Osteocyte (in vitro differentiated cells): Measurements from ENCODE around the gene AGAP2. TPM values are rescaled to one million over a fixed set of nuclear protein-coding genes. Genes with fewer than 3 reads are reported as not detected.

Experiments
- DNase-seq: peaks from one replicate; pipeline ENCODE4 v3.0.0; 2021; ENCODE audit warnings: mixed read lengths; ENCODE audit not compliant: unreplicated experiment; ENCODE audit errors: extremely low spot score
- H3K27ac Mint-ChIP-seq: one replicate; pipeline ENCODE4 v1.8.0; 2021; ENCODE audit warnings: mild to moderate bottlenecking, mixed read lengths; ENCODE audit not compliant: unreplicated experiment
- H3K27me3 Mint-ChIP-seq: one replicate; pipeline ENCODE4 v1.8.0; 2021; ENCODE audit warnings: mixed read lengths; ENCODE audit not compliant: unreplicated experiment
- H3K36me3 Mint-ChIP-seq: one replicate; pipeline ENCODE4 v1.8.0; 2021; ENCODE audit warnings: mixed read lengths; ENCODE audit not compliant: unreplicated experiment
- H3K4me1 Mint-ChIP-seq: one replicate; pipeline ENCODE4 v1.8.0; 2021; ENCODE audit warnings: mixed read lengths; ENCODE audit not compliant: unreplicated experiment
- H3K4me3 Mint-ChIP-seq: one replicate; pipeline ENCODE4 v1.8.0; 2021; ENCODE audit warnings: mild to moderate bottlenecking, moderate library complexity, mixed read lengths; ENCODE audit not compliant: unreplicated experiment
- H3K9me3 Mint-ChIP-seq: one replicate; pipeline ENCODE4 v1.8.0; 2021; ENCODE audit warnings: mixed read lengths; ENCODE audit not compliant: unreplicated experiment
- total RNA-seq: library from RNA; stranded (reverse); gene quantifications from 2 replicates; pipeline ENCODE4 v1.2.1, GENCODE V29; 2021
- TF ChIP-seq, protein P1 (sequence below): fragments of 200-600 bp; sonication (generic); IDR thresholded peaks from 2 replicates; pipeline ENCODE4 v1.5.0; 2021; ENCODE audit warnings: antibody characterized with exemption, mild to moderate bottlenecking, moderate library complexity

Gene AGAP2
- total RNA-seq, 1 donor from 2014 or later, result 2.6 TPM

DNA sequence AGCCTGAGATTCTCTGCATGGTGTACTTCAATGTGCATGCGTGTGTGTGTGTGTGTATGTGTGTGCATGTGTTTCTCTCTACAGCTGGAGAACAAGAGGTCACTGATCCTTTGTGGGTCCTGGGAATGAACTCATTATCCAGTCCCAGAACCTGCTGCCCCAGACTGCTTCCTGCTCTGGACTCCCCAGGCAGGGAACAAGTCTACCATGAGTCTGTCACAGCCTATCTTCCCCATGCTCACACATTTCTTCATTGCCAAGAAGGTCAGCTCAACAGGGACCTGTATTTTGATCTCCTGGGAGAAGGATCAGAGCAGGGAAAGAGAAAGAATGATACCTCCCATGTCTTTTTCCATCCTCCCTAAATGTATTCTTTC is 2.9 kb upstream of the AGAP2 start:
- TF ChIP-seq, protein P1, sequence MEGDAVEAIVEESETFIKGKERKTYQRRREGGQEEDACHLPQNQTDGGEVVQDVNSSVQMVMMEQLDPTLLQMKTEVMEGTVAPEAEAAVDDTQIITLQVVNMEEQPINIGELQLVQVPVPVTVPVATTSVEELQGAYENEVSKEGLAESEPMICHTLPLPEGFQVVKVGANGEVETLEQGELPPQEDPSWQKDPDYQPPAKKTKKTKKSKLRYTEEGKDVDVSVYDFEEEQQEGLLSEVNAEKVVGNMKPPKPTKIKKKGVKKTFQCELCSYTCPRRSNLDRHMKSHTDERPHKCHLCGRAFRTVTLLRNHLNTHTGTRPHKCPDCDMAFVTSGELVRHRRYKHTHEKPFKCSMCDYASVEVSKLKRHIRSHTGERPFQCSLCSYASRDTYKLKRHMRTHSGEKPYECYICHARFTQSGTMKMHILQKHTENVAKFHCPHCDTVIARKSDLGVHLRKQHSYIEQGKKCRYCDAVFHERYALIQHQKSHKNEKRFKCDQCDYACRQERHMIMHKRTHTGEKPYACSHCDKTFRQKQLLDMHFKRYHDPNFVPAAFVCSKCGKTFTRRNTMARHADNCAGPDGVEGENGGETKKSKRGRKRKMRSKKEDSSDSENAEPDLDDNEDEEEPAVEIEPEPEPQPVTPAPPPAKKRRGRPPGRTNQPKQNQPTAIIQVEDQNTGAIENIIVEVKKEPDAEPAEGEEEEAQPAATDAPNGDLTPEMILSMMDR, result no peak
- Mint-ChIP-seq H3K9me3 (no peaks in the 10 kb centered on the region), H3K27ac (no peak overlapping the region), H3K27me3 (peaks cover 42% of the 10 kb centered on the region), H3K36me3 (peaks cover 4% of the 10 kb centered on the region), H3K4me3 (no peak overlapping the region), H3K4me1 (peaks cover 30% of the 10 kb centered on the region)
- no peak for DNase-seq

DNA sequence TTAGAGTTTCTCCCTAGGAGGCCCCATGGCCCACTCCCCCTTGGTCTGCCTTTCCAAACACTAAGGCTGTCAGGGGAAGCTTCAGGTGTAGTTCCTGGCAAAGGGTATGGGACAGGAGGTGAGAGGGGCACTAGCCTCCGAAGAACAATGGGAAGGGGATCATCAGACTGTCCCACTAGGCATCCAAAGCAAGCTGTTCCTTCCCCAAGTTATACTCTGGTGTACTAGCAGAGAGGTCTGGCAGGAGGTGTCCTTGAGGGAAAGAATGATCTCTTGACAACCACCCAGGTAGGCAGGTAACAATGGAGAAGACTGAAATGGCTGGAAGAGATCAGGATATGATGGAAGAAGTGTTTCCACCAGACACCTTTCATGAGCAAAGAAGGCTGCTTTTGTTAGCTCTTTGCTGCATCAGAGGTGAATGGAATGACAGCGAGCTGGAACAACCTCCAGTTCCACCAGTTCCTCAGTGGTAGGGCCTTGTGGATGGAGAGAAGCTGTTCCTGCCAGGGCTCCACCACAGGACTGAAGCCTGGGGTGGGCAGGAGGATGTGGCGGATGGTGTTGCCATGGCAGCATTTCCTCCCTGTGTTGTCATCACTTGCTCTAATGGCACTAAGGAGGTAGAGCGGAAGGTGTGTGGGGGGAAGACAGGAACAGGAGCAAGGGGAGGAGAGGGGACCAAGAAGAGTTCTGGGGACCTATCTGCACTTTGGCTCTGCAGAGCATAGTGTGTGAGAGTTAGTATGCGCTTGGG is 2.3 kb upstream of the AGAP2 start:
- TF ChIP-seq, protein P1, result no peak
- Mint-ChIP-seq H3K4me1 (peaks cover 29% of the 10 kb centered on the region), H3K9me3 (no peaks in the 10 kb centered on the region), H3K27me3 (peaks cover 46% of the 10 kb centered on the region), H3K27ac (no peak overlapping the region), H3K4me3 (no peak overlapping the region), H3K36me3 (no peaks in the 10 kb centered on the region)
- no peak for DNase-seq

- H3K4me1 Mint-ChIP-seq, result peaks cover 30% of the 10 kb centered on the region
- TF ChIP-seq, protein P1, result no peak
- no peak overlapping the region for H3K27ac Mint-ChIP-seq
- H3K27me3 Mint-ChIP-seq, result peaks cover 52% of the 10 kb centered on the region
- DNase-seq, result no peak
- H3K36me3 Mint-ChIP-seq, result no peaks in the 10 kb centered on the region
- H3K4me3 Mint-ChIP-seq, result no peak overlapping the region
- no peaks in the 10 kb centered on the region for H3K9me3 Mint-ChIP-seq
Measured at GRCh38 chr12:57739914-57740538, 1.5 kb upstream of the AGAP2 start.

GRCh38 chr12:57739387-57739786 is 845 bp upstream of the AGAP2 start:
- TF ChIP-seq, protein P1, result no peak
- no peak for DNase-seq
- peaks cover 58% of the 10 kb centered on the region for H3K27me3 Mint-ChIP-seq
- H3K36me3 Mint-ChIP-seq, result no peaks in the 10 kb centered on the region
- peaks cover 31% of the 10 kb centered on the region for H3K4me1 Mint-ChIP-seq
- no peaks in the 10 kb centered on the region for H3K9me3 Mint-ChIP-seq
- no peak overlapping the region for H3K27ac Mint-ChIP-seq
- peak overlapping the region; percentile 69 for H3K4me3 Mint-ChIP-seq
